Measurements from ENCODE around the gene GALNT2. TPM values are rescaled to one million over a fixed set of nuclear protein-coding genes. Genes with fewer than 3 reads are reported as not detected.

Gene GALNT2
- total RNA-seq, 1 donor from 2014 or later: 36.0 TPM

DNA sequence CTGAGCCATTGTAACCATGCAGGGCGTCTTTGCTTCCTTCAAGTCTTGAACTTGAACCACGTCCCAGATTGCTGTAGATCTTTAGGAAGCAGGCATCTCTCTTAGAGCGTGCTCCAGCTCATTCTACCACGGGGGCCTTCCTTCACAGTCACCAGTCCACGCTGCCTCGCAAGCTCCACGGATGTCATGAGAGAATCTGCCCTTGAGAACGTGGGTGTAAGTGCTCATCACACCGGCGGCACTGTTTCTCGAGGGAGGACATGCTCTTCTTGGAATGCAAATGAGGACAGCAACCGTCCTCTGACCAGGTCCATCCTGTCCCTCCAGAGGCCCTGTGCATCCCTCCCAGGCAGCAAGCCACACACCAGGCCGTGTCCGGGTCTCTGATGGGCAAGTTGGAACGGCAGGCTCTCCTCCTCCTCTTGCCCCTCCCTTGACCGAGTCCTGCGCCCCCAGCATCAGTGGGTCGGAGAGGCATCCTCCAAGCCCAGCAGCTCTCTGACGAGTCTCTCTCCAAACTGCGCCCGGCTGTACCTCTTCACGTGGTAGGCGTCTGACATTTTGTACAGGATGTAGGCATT is 256.0 kb downstream of the GALNT2 start:
- Histone ChIP-seq H3K9ac (ENCODE audit: low read depth in 1 of 3, low read length in 3 of 3) (no peak overlapping the region), H3K27me3 (ENCODE audit: control insufficient read depth in 3 of 3, insufficient read depth in 3 of 3, low read length in 3 of 3) (no peaks in the 10 kb centered on the region), H3K27ac (ENCODE audit: low read depth, low read length) (no peak overlapping the region), H3K9me3 (ENCODE audit: control insufficient read depth in 3 of 3, low read length in 3 of 3) (no peaks in the 10 kb centered on the region), H3K36me3 (ENCODE audit: control insufficient read depth in 3 of 3, insufficient read depth in 3 of 3, low read length in 3 of 3) (peaks cover 0 to 2% (median 0%) of the 10 kb centered on the region in 3 donors), H3K4me3 (ENCODE audit: low read length in 3 of 3) (no peak overlapping the region), H3K4me1 (ENCODE audit: control insufficient read depth in 3 of 3, insufficient read depth in 3 of 3, low read length in 3 of 3) (peaks cover 30 to 34% (median 31%) of the 10 kb centered on the region in 3 donors)

DNA sequence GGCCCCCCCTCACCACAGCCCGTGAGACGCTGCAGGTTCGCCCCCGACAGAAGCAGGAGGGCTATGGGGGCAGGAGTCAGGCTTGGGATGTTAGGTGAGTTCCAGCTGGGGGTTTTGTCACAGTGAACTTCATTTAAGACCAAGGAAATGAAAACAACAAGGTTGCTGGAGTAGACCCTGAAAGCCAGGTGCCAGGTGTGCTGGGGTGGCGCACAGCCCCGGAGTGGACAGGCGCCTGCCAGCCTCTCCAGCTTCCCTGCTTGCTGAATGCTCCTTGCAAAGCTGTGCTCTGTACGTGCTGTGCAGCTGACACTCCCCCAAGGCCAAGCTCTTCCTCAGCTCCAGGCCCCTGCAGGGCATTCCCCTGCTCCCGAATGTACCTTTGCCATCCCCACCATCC is 256.6 kb downstream of the GALNT2 start:
- peaks cover 25 to 30% (median 29%) of the 10 kb centered on the region in 3 donors for H3K4me1 ChIP-seq (ENCODE audit: control insufficient read depth in 3 of 3, insufficient read depth in 3 of 3, low read length in 3 of 3)

DNA sequence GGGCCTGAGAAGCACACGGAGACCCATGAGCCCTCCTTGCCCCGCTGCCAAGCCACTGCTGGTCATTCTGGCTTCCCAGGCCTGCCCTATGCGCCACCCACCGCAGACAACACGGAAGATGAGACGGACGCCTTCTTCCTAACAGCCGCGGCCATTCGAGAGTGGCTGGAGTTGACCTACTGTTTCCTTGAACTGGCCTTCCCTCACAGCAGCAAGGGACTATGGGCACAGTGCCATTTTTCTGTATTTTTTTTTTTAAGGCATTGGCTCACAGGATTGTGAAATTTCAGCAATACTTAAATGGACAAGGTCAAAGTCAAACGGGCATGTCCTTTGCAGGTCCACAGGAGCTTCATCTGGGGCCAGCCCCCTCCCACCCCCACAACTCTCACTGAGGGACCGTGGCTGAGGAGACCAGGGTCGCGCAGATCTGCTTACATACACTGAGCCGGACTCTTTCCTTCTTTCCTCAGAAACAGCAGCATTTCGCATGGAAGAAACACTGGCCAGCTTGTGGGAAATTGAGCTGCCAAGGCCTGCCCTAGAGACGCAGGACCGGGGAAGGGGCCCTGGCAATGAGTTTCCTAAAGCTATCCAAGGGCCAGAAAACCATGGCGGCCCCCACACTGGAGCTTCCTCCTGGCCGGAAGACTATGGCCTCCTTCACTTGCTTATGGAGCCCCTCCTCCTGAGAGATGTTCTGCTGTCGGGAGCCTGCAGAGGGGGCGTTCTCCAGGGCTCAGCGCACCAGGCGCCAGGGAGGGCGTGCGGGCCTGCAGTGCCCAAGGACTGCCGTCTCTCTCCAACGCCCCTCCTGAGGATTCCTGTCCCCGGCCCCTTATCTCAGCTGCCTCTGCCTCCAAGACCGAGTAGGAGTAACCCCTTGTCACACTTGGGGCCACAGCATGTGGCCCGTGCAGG is 260.2 kb downstream of the GALNT2 start:
- peaks cover 6 to 9% (median 7%) of the 10 kb centered on the region in 3 donors for H3K4me1 ChIP-seq (ENCODE audit: control insufficient read depth in 3 of 3, insufficient read depth in 3 of 3, low read length in 3 of 3)
- H3K27me3 ChIP-seq (ENCODE audit: control insufficient read depth in 3 of 3, insufficient read depth in 3 of 3, low read length in 3 of 3): peaks cover 0 to 2% (median 0%) of the 10 kb centered on the region in 3 donors
- peaks cover 0 to 2% (median 0%) of the 10 kb centered on the region in 3 donors for H3K36me3 ChIP-seq (ENCODE audit: control insufficient read depth in 3 of 3, insufficient read depth in 3 of 3, low read length in 3 of 3)
- no peak overlapping the region for H3K9ac ChIP-seq (ENCODE audit: low read depth in 1 of 3, low read length in 3 of 3)
- H3K4me3 ChIP-seq (ENCODE audit: low read length in 3 of 3): no peak overlapping the region
- H3K9me3 ChIP-seq (ENCODE audit: control insufficient read depth in 3 of 3, low read length in 3 of 3): no peaks in the 10 kb centered on the region
- no peak overlapping the region for H3K27ac ChIP-seq (ENCODE audit: low read depth, low read length)

More for the DNA sequence above, 256.6 kb downstream of the GALNT2 start:
- no peaks in the 10 kb centered on the region for H3K27me3 ChIP-seq (ENCODE audit: control insufficient read depth in 3 of 3, insufficient read depth in 3 of 3, low read length in 3 of 3)
- no peak overlapping the region for H3K27ac ChIP-seq (ENCODE audit: low read depth, low read length)
- H3K36me3 ChIP-seq (ENCODE audit: control insufficient read depth in 3 of 3, insufficient read depth in 3 of 3, low read length in 3 of 3): peaks cover 0 to 2% (median 0%) of the 10 kb centered on the region in 3 donors
- no peak overlapping the region for H3K4me3 ChIP-seq (ENCODE audit: low read length in 3 of 3)
- H3K9me3 ChIP-seq (ENCODE audit: control insufficient read depth in 3 of 3, low read length in 3 of 3): no peaks in the 10 kb centered on the region
- no peak overlapping the region for H3K9ac ChIP-seq (ENCODE audit: low read depth in 1 of 3, low read length in 3 of 3)

DNA sequence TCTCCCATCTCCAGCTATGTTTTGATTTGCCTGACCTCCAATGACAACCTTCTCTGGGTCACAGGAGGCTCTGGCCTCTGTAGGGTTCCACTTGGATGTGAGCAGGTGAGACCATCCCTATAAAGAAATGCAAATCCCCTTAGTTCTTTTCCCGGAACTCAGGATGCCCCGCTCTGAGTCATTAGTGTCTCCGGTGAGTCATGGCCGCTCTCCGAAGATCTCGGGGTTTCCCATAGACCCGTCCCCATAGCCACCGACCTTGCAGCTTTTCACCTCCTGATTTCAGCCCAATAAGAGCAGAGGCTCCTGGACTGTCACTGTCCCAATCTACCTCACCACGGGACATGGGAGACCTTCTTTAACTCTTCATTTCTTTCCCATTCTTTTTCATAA is 260.9 kb downstream of the GALNT2 start:
- no peaks in the 10 kb centered on the region for H3K9me3 ChIP-seq (ENCODE audit: control insufficient read depth in 3 of 3, low read length in 3 of 3)
- H3K9ac ChIP-seq (ENCODE audit: low read depth in 1 of 3, low read length in 3 of 3): no peak overlapping the region
- no peak overlapping the region for H3K27ac ChIP-seq (ENCODE audit: low read depth, low read length)
- H3K4me1 ChIP-seq (ENCODE audit: control insufficient read depth in 3 of 3, insufficient read depth in 3 of 3, low read length in 3 of 3): peaks cover under 1 to 4% (median 4%) of the 10 kb centered on the region in 3 donors
- H3K27me3 ChIP-seq (ENCODE audit: control insufficient read depth in 3 of 3, insufficient read depth in 3 of 3, low read length in 3 of 3): peaks cover 0 to 4% (median 0%) of the 10 kb centered on the region in 3 donors
- H3K36me3 ChIP-seq (ENCODE audit: control insufficient read depth in 3 of 3, insufficient read depth in 3 of 3, low read length in 3 of 3): peaks cover 0 to 2% (median 0%) of the 10 kb centered on the region in 3 donors
- H3K4me3 ChIP-seq (ENCODE audit: low read length in 3 of 3): no peak overlapping the region

DNA sequence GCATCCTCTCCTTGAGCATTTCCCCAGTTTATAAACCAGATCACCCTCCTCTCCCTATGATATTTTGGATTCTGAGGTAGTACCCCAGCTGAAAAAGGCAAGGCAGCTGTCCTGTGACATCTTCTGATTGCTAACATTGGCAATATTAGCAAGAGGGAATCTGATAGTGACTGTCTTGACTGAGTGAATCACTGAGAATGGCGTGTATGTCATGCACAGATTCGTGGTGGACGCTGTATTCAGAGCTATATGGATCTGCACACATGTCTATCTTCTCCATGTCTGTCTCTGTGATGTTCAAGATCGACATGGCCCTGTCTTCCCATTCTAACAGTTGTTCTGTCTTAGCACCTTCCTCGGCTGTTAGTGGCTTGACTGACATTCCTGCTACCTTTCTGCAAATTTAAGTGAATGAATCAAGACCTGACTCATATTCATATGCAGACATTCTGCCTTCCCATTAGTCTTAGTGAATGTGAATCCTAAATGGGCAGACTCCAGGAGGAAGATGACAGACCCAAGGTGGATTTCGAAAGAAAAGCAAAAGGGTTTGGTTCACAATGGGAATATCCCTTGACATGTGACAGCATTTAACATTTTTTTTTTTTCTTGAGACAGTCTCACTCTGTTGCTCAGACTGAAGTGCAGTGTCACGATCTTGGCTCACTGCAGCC is 261.4 kb downstream of the GALNT2 start:
- H3K9me3 ChIP-seq (ENCODE audit: control insufficient read depth in 3 of 3, low read length in 3 of 3): no peaks in the 10 kb centered on the region
- no peak overlapping the region for H3K27ac ChIP-seq (ENCODE audit: low read depth, low read length)

DNA sequence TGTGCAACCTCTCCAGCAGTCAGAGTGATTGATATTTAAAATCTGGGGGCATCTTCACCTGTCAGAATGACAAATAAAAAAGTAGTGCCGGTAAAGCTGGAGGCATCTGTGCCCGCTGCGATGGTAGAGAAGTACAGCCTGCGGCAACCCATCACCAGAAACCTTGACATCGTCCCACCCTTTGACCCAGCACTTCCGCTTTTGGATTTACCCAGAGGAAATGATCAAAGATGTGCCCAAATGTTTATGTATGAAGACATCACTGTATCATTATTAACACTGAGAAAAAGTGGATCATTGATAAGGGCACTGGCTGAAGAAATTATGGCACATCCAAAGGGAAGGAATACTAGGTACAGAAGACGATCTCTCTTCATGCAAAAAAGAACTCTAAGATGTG is 263.1 kb downstream of the GALNT2 start:
- no peaks in the 10 kb centered on the region for H3K9me3 ChIP-seq (ENCODE audit: control insufficient read depth in 3 of 3, low read length in 3 of 3)
- H3K9ac ChIP-seq (ENCODE audit: low read depth in 1 of 3, low read length in 3 of 3): no peak overlapping the region
- H3K4me3 ChIP-seq (ENCODE audit: low read length in 3 of 3): no peak overlapping the region
- peaks cover 0 to 4% (median 0%) of the 10 kb centered on the region in 3 donors for H3K27me3 ChIP-seq (ENCODE audit: control insufficient read depth in 3 of 3, insufficient read depth in 3 of 3, low read length in 3 of 3)
- no peaks in the 10 kb centered on the region for H3K36me3 ChIP-seq (ENCODE audit: control insufficient read depth in 3 of 3, insufficient read depth in 3 of 3, low read length in 3 of 3)
- H3K27ac ChIP-seq (ENCODE audit: low read depth, low read length): no peak overlapping the region
- peaks cover 8 to 14% (median 13%) of the 10 kb centered on the region in 3 donors for H3K4me1 ChIP-seq (ENCODE audit: control insufficient read depth in 3 of 3, insufficient read depth in 3 of 3, low read length in 3 of 3)

More for the DNA sequence above, 261.4 kb downstream of the GALNT2 start:
- Histone ChIP-seq H3K9ac (ENCODE audit: low read depth in 1 of 3, low read length in 3 of 3) (no peak overlapping the region), H3K36me3 (ENCODE audit: control insufficient read depth in 3 of 3, insufficient read depth in 3 of 3, low read length in 3 of 3) (peaks cover 0 to 1% (median 0%) of the 10 kb centered on the region in 3 donors), H3K4me1 (ENCODE audit: control insufficient read depth in 3 of 3, insufficient read depth in 3 of 3, low read length in 3 of 3) (peaks cover under 1 to 4% (median 4%) of the 10 kb centered on the region in 3 donors), H3K4me3 (ENCODE audit: low read length in 3 of 3) (no peak overlapping the region), H3K27me3 (ENCODE audit: control insufficient read depth in 3 of 3, insufficient read depth in 3 of 3, low read length in 3 of 3) (peaks cover 0 to 4% (median 0%) of the 10 kb centered on the region in 3 donors)

Data from skeletal muscle tissue (tissue), 4 donors.